H1 (cell line): ENCODE measurements around the gene MRPL4. TPM values are rescaled to one million over a fixed set of nuclear protein-coding genes. Genes with fewer than 3 reads are reported as not detected.

Source experiments
- CTCF ChIA-PET: fragments of 300-600 bp; sonication (Branson Sonifier 250); formaldehyde crosslinking; loops from one replicate; lab custom pipeline; 2021; ENCODE audit not compliant: partially characterized antibody; lab: Charles Lee
- POLR2A ChIA-PET: fragments of 300-600 bp; sonication (Branson Sonifier 250); formaldehyde crosslinking; loops from one replicate; lab custom pipeline; 2021; ENCODE audit warnings: inconsistent platforms; ENCODE audit not compliant: partially characterized antibody; lab: Charles Lee
- DNase-seq, 2 experiments: peaks; one replicate each; pipeline versions ENCODE4 v3.0.0 to v3.0.0-alpha.2; 2010 to 2022; ENCODE audit warnings: low spot score in 2 of 2, low read depth in 1 of 2, mixed read lengths in 1 of 2
- FAIRE-seq: peaks from 2 replicates; lab custom pipeline; 2011; peaks lifted over from hg19 to GRCh38; lab: Jason Lieb, UNC
- H2AFZ ChIP-seq: 2 replicates; pipeline ENCODE4 v1.8.1; 2012; ENCODE audit warnings: low read length, inconsistent platforms
- H2AK5ac ChIP-seq: 2 replicates; pipeline ENCODE4 v1.6.1; 2013; ENCODE audit warnings: low read depth, low read length
- H2BK120ac ChIP-seq: replicated peaks from 2 replicates; pipeline ENCODE3; 2013; ENCODE audit warnings: low read depth, low read length, inconsistent platforms
- H2BK12ac ChIP-seq: 2 replicates; pipeline ENCODE4 v1.6.1; 2013; ENCODE audit warnings: low read depth, low read length
- H2BK15ac ChIP-seq: 2 replicates; pipeline ENCODE4 v1.6.1; 2013; ENCODE audit warnings: low read length
- H2BK20ac ChIP-seq: 2 replicates; pipeline ENCODE4 v1.6.1; 2013; ENCODE audit warnings: low read length
- H2BK5ac ChIP-seq: 2 replicates; pipeline ENCODE4 v1.6.1; 2013; ENCODE audit warnings: low read depth, low read length
- H3K14ac ChIP-seq: 2 replicates; pipeline ENCODE4 v1.6.1; 2013; ENCODE audit warnings: inconsistent platforms; ENCODE audit not compliant: insufficient read length
- H3K18ac ChIP-seq: 2 replicates; pipeline ENCODE4 v1.6.1; 2013; ENCODE audit warnings: low read length; ENCODE audit errors: extremely low read depth
- H3K23ac ChIP-seq: 2 replicates; pipeline ENCODE4 v1.6.1; 2013; ENCODE audit warnings: inconsistent platforms; ENCODE audit not compliant: insufficient read length
- H3K23me2 ChIP-seq: 2 replicates; pipeline ENCODE4 v1.6.1; 2013; ENCODE audit warnings: low read depth, low read length
- H3K27ac ChIP-seq: 2 replicates; pipeline ENCODE4 v1.6.1; 2011; ENCODE audit warnings: low read depth, low read length, inconsistent platforms
- H3K27me3 ChIP-seq, 4 experiments: replicated peaks in 1 of 4; 1 replicate in 1 of 4; 2 replicates in 3 of 4; pipeline versions ENCODE4 v1.6.1 to v1.8.1; 2011 to 2013; ENCODE audit warnings: low read length in 3 of 4, mild to moderate bottlenecking in 3 of 4, inconsistent platforms in 2 of 4, mixed read lengths in 2 of 4, moderate library complexity in 1 of 4; ENCODE audit not compliant: control insufficient read depth in 3 of 4, insufficient read depth in 3 of 4; ENCODE audit errors: extremely low read depth in 1 of 4
- H3K36me3 ChIP-seq, 4 experiments: 2 replicates each; pipeline versions ENCODE4 v1.6.1 to v1.8.1; 2011 to 2013; ENCODE audit warnings: mild to moderate bottlenecking in 4 of 4, low read length in 3 of 4, moderate library complexity in 2 of 4, control low read depth in 1 of 4, inconsistent platforms in 1 of 4; ENCODE audit not compliant: insufficient read depth in 4 of 4, control insufficient read depth in 2 of 4
- H3K4ac ChIP-seq: replicated peaks from 2 replicates; pipeline ENCODE3; 2013; ENCODE audit warnings: low read length, low read depth, mixed read lengths, inconsistent platforms; ENCODE audit not compliant: insufficient read length
- H3K4me1 ChIP-seq, 4 experiments: replicated peaks in 1 of 4; 1 replicate in 1 of 4; 2 replicates in 3 of 4; pipeline versions ENCODE4 v1.6.1 to v1.8.1; 2011 to 2013; ENCODE audit warnings: low read length in 3 of 4, inconsistent platforms in 2 of 4, mixed read lengths in 1 of 4; ENCODE audit not compliant: insufficient read depth in 4 of 4, control insufficient read depth in 3 of 4
- H3K4me2 ChIP-seq, 2 experiments: 2 replicates each; pipeline versions ENCODE4 v1.6.1 to v1.8.1; 2011 to 2013; ENCODE audit warnings: low read depth in 2 of 2, low read length in 2 of 2, control low read depth in 1 of 2, inconsistent platforms in 1 of 2, mild to moderate bottlenecking in 1 of 2; ENCODE audit not compliant: insufficient read depth in 1 of 2
- H3K4me3 ChIP-seq, 4 experiments: fragments of 200-600, 300-600 bp in 1 of 4; sonication (generic), shearing (Covaris generic), sonication (Bioruptor Twin) in 1 of 4; 2 replicates each; pipeline versions ENCODE4 v1.5.1 to v1.8.1; 2011 to 2016; ENCODE audit warnings: low read length in 4 of 4, low read depth in 3 of 4, control low read depth in 2 of 4, inconsistent platforms in 2 of 4, mild to moderate bottlenecking in 2 of 4, mixed read lengths in 1 of 4, moderate library complexity in 1 of 4; ENCODE audit not compliant: insufficient read depth in 2 of 4; ENCODE audit errors: extremely low read depth in 1 of 4
- H3K56ac ChIP-seq: replicated peaks from 2 replicates; pipeline ENCODE3; 2013; ENCODE audit warnings: low read depth, mild to moderate bottlenecking, mixed read lengths, low read length, inconsistent platforms; ENCODE audit not compliant: insufficient read length
- H3K79me1 ChIP-seq: 2 replicates; pipeline ENCODE4 v1.6.1; 2013; ENCODE audit warnings: low read depth, low read length, control low read depth
- H3K79me2 ChIP-seq, 2 experiments: 2 replicates each; pipeline versions ENCODE4 v1.6.1 to v1.8.1; 2012 to 2013; ENCODE audit warnings: low read length in 2 of 2, mild to moderate bottlenecking in 2 of 2, inconsistent platforms in 1 of 2; ENCODE audit not compliant: insufficient read depth in 2 of 2, control insufficient read depth in 1 of 2
- H3K9ac ChIP-seq, 4 experiments: replicated peaks in 1 of 4; 1 replicate in 1 of 4; 2 replicates in 3 of 4; pipeline versions ENCODE4 v1.6.1 to v1.8.1; 2011 to 2013; ENCODE audit warnings: low read depth in 3 of 4, low read length in 3 of 4, control low read depth in 2 of 4, mild to moderate bottlenecking in 2 of 4, moderate library complexity in 2 of 4, inconsistent platforms in 1 of 4; ENCODE audit errors: extremely low read depth in 1 of 4
- H3K9me3 ChIP-seq, 2 experiments: 2 replicates each; pipeline versions ENCODE4 v1.6.1 to v1.8.1; 2012 to 2013; ENCODE audit warnings: mild to moderate bottlenecking in 2 of 2, moderate library complexity in 2 of 2, control low read depth in 1 of 2, inconsistent platforms in 1 of 2, low read depth in 1 of 2, low read length in 1 of 2, mixed read lengths in 1 of 2; ENCODE audit not compliant: insufficient read depth in 2 of 2
- H4K20me1 ChIP-seq, 2 experiments: replicated peaks in 1 of 2; 2 replicates each; pipeline versions ENCODE3 to v1.8.1; 2011 to 2013; ENCODE audit warnings: inconsistent platforms in 2 of 2, low read length in 2 of 2, mild to moderate bottlenecking in 1 of 2; ENCODE audit not compliant: insufficient read depth in 2 of 2, control insufficient read depth in 1 of 2
- H4K5ac ChIP-seq: 2 replicates; pipeline ENCODE4 v1.6.1; 2013; ENCODE audit warnings: low read length, low read depth, mixed read lengths, inconsistent platforms; ENCODE audit not compliant: insufficient read length
- H4K8ac ChIP-seq: 2 replicates; pipeline ENCODE4 v1.8.0; 2013; ENCODE audit warnings: mild to moderate bottlenecking, moderate library complexity, low read length, inconsistent platforms; ENCODE audit not compliant: insufficient read depth; ENCODE audit errors: extremely low read depth
- H4K91ac ChIP-seq: replicated peaks from 2 replicates; pipeline ENCODE3; 2013; ENCODE audit warnings: low read length, mixed read lengths, inconsistent platforms; ENCODE audit not compliant: insufficient read length
- CHD1 ChIP-seq: IDR thresholded peaks from 2 replicates; pipeline ENCODE4 v1.6.1; 2012; ENCODE audit warnings: low read depth, low read length, improper control_type of control experiment
- CTBP2 ChIP-seq: IDR thresholded peaks from 2 replicates; pipeline ENCODE4 v1.7.0; 2011; ENCODE audit warnings: borderline replicate concordance, mild to moderate bottlenecking, moderate library complexity, mixed read lengths, low read length; ENCODE audit not compliant: insufficient read depth, insufficient read length
- GTF2F1 ChIP-seq: IDR thresholded peaks from 2 replicates; pipeline ENCODE4 v1.6.1; 2012; ENCODE audit warnings: low read depth, low read length, improper control_type of control experiment, borderline replicate concordance
- WGBS, 2 experiments: shearing (Covaris generic) in 1 of 2; methylation state at CpG; one replicate each; pipeline versions ENCODE4 v1.1.6 to v1.1.7; 2013 to 2015; ENCODE audit warnings: low lambda C conversion rate in 2 of 2, mixed read lengths in 2 of 2, inconsistent platforms in 1 of 2, low coverage in 1 of 2, missing lambda C conversion rate in 1 of 2; ENCODE audit not compliant: insufficient replicate concordance in 2 of 2, insufficient coverage in 1 of 2, insufficient read length in 1 of 2; ENCODE audit errors: extremely low coverage in 1 of 2, missing lambda C conversion rate in 1 of 2; 5-methylcytosine and 5-hydroxymethylcytosine counted together
- polyA plus RNA-seq, 7 experiments: library from polyadenylated mRNA; depleted of rRNA in 3 of 7; stranded (reverse) in 5 of 7; unstranded in 2 of 7; fragments of >200 nt in 5 of 7; fragments of 200-250 nt in 2 of 7; gene quantifications; 1 replicate in 5 of 7; 2 replicates in 1 of 7; 4 replicates in 1 of 7; pipeline versions ENCODE4 v1.2.1 to v1.2.3, GENCODE V29; 2011 to 2013; ENCODE audit warnings: missing spikeins in 2 of 7, mixed read lengths in 2 of 7
- total RNA-seq: library from RNA; stranded (reverse); fragmentation: NEBNext Ultra II Directional; extraction: Animal tissue kit (Norgen Biotek cat#: 25700); gene quantifications from 2 replicates; pipeline ENCODE4 v1.2.1, GENCODE V29; 2021

Gene MRPL4
- total and polyA plus RNA-seq, 2 of the 8 experiments (the other 6 are each of a cell fraction or from before 2014, with no cell fraction given), result 82.3 to 187 TPM

- H3K23ac ChIP-seq, result no peak overlapping the region
- no peak for TF ChIP-seq CTBP2
- no peak for TF ChIP-seq CHD1
- TF ChIP-seq GTF2F1, result no peak
Observed at GRCh38 chr19:10279737-10280442, 27.9 kb downstream of the MRPL4 start.

More at GRCh38 chr19:10279737-10280442, 27.9 kb downstream of the MRPL4 start:
- DNase-seq (no peak), FAIRE-seq (no peak)
- Histone ChIP-seq H2AFZ (no peak overlapping the region), H3K14ac (no peak overlapping the region), H3K4ac (no peak overlapping the region), H4K5ac (no peak overlapping the region), H3K56ac (no peak overlapping the region), H3K4me3 (no peak overlapping the region), H2BK120ac (no peak overlapping the region), H2BK12ac (no peak overlapping the region), H3K4me1 (peaks cover 0 to 5% (median 2%) of the 10 kb centered on the region in 4 experiments; a peak in 1 of 7 replicates), H4K91ac (no peak overlapping the region), H2BK15ac (no peak overlapping the region; the same call in 1 of the 2 replicates), H3K36me3 (no peaks in the 10 kb centered on the region), H4K20me1 (no peaks in the 10 kb centered on the region), H3K4me2 (no peak overlapping the region), H3K9me3 (no peaks in the 10 kb centered on the region), H4K8ac (no peak overlapping the region), H2BK5ac (no peak overlapping the region), H3K27ac (no peak overlapping the region), H3K27me3 (no peaks in the 10 kb centered on the region), H3K18ac (no peak overlapping the region), H3K23me2 (no peaks in the 10 kb centered on the region), H2AK5ac (no peak overlapping the region), H2BK20ac (no peak overlapping the region), H3K9ac (no peak overlapping the region), H3K79me2 (no peaks in the 10 kb centered on the region), H3K79me1 (no peaks in the 10 kb centered on the region; the same call in 1 of the 2 replicates)
- 93% methylated on average over 5 of the region's 5 CpGs; no CpG with 5 or more reads in 1 of the 2 experiments for WGBS, 2 experiments
- POLR2A ChIA-PET, result interaction anchor here (0.6 to 2.0 kb wide), 4 partner anchors 9 to 17 kb away, joined by 3 to 6 read pairs (median 4); partner anchors contain the start of genes ICAM1 and ICAM5
- CTCF ChIA-PET, result interaction anchor here (0.6 to 11.6 kb wide), 10 partner anchors 9 to 176 kb away, joined by 3 to 94 read pairs (median 4); partner anchors contain the start of genes ICAM1 and ICAM5
